ENCODE data around the gene GCHFR. TPM values are rescaled to one million over a fixed set of nuclear protein-coding genes. Genes with fewer than 3 reads are reported as not detected.

Gene GCHFR
- total RNA-seq, 2 donors from 2014 or later: 26.4 to 43.6 TPM

DNA sequence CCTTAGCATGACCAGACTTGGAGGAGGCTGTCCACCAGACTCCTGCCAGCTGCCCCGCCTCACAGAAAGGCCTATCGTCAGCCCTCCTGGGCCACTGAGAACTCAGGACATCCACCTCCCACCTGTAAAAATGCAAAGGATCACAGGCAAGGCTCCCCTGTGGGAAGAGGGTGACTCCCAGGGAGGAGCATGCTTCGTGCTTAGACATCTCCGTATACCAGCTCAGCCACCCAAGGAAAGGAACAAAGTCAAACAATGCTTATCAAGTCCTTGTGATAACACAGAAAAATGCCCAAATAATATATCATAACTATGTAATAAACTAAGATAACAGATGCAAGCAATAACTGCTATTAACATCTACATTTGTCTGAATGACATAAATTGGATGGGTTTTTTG is 13.0 kb upstream of the GCHFR start:
- no peak overlapping the region for H3K4me3 ChIP-seq
- H3K9me3 ChIP-seq: no peaks in the 10 kb centered on the region
- peaks cover 5 to 6% of the 10 kb centered on the region in 2 donors for H3K36me3 ChIP-seq (replicated peaks in 1 of 2; ENCODE audit: insufficient read depth in 1 of 2, low read depth in 2 of 2)
- no peak for ATAC-seq
- H3K27me3 ChIP-seq: no peaks in the 10 kb centered on the region
- H3K4me1 ChIP-seq: peaks cover 26% of the 10 kb centered on the region
- no peak for DNase-seq
- TF ChIP-seq POLR2A (IDR thresholded peaks at IDR 0.05): no peak
- TF ChIP-seq, protein P1, sequence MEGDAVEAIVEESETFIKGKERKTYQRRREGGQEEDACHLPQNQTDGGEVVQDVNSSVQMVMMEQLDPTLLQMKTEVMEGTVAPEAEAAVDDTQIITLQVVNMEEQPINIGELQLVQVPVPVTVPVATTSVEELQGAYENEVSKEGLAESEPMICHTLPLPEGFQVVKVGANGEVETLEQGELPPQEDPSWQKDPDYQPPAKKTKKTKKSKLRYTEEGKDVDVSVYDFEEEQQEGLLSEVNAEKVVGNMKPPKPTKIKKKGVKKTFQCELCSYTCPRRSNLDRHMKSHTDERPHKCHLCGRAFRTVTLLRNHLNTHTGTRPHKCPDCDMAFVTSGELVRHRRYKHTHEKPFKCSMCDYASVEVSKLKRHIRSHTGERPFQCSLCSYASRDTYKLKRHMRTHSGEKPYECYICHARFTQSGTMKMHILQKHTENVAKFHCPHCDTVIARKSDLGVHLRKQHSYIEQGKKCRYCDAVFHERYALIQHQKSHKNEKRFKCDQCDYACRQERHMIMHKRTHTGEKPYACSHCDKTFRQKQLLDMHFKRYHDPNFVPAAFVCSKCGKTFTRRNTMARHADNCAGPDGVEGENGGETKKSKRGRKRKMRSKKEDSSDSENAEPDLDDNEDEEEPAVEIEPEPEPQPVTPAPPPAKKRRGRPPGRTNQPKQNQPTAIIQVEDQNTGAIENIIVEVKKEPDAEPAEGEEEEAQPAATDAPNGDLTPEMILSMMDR (IDR thresholded peaks at IDR 0.05): no peak
- no peak overlapping the region for H3K27ac ChIP-seq
- intact Hi-C loops (cut with DNase I): no loop called here
- WGBS, 2 donors: 55 to 69% methylated on average over 2 to 4 of the region's 4 CpGs

DNA sequence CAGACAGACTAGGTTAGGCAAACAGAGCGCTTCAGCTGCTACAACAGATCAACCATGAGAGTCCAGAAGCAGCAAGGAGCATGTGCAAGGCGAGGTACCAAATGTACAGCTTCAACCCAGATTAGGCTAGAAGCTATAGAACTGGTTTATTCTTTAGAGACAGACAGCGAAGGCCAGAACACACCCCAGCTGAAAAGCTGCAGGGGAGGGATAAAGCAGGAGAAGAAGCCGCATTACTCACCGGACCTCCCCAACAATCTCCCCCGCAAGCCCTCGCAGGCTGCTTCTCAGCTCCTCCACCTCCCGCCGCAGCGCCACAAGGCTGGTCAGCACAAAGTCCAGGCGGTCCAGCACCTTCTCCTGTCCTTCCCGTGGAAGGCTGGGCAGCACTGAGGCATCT is 12.1 kb upstream of the GCHFR start:
- Histone ChIP-seq H3K27me3 (no peaks in the 10 kb centered on the region), H3K4me1 (peaks cover 27% of the 10 kb centered on the region), H3K27ac (no peak overlapping the region), H3K4me3 (no peak overlapping the region), H3K9me3 (no peaks in the 10 kb centered on the region), H3K36me3 (replicated peaks in 1 of 2; ENCODE audit: insufficient read depth in 1 of 2, low read depth in 2 of 2) (peaks cover 5 to 6% of the 10 kb centered on the region in 2 donors)
- TF ChIP-seq, protein P1 (IDR thresholded peaks at IDR 0.05): no peak
- intact Hi-C loops (cut with DNase I): no loop called here
- ATAC-seq: no peak
- DNase-seq: no peak
- 90 to 93% methylated on average over 11 to 12 of the region's 12 CpGs for WGBS, 2 donors

DNA sequence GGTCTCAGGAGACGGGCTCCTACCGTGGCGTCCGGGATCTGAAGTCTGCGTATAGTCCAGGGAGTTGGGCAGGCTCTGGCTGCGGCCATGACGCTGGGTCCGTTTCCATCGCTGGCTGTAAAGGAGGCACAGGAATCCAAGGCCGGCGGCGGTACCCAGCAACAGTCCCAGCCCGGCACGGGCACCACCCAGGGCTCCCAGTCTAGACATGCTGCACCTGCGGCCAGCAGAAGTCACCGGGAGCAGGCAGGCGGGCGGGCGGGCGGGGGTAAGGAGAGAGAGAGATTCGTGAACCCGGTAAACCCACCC is 9.3 kb upstream of the GCHFR start:
- no peaks in the 10 kb centered on the region for H3K9me3 ChIP-seq
- no peaks in the 10 kb centered on the region for H3K27me3 ChIP-seq
- peak; percentile 5 for ATAC-seq
- no peak for TF ChIP-seq POLR2A (IDR thresholded peaks at IDR 0.05)
- TF ChIP-seq, protein P1 (IDR thresholded peaks at IDR 0.05): no peak
- peak overlapping the region in 3 of 4 donors; percentile 78 to 89 (median 81) for H3K27ac ChIP-seq
- 0% methylated on average over 22 of the region's 22 CpGs; no CpG with 5 or more reads in 1 of the 2 donors for WGBS, 2 donors
- peak in 3 of 4 donors; percentile 35 to 46 (median 37) for DNase-seq
- H3K4me1 ChIP-seq: peaks cover 27% of the 10 kb centered on the region
- intact Hi-C loops (cut with DNase I): no loop called here
- H3K4me3 ChIP-seq: peak overlapping the region; percentile 84 to 91
- H3K36me3 ChIP-seq (replicated peaks in 1 of 2; ENCODE audit: insufficient read depth in 1 of 2, low read depth in 2 of 2): peaks cover 5 to 6% of the 10 kb centered on the region in 2 donors

DNA sequence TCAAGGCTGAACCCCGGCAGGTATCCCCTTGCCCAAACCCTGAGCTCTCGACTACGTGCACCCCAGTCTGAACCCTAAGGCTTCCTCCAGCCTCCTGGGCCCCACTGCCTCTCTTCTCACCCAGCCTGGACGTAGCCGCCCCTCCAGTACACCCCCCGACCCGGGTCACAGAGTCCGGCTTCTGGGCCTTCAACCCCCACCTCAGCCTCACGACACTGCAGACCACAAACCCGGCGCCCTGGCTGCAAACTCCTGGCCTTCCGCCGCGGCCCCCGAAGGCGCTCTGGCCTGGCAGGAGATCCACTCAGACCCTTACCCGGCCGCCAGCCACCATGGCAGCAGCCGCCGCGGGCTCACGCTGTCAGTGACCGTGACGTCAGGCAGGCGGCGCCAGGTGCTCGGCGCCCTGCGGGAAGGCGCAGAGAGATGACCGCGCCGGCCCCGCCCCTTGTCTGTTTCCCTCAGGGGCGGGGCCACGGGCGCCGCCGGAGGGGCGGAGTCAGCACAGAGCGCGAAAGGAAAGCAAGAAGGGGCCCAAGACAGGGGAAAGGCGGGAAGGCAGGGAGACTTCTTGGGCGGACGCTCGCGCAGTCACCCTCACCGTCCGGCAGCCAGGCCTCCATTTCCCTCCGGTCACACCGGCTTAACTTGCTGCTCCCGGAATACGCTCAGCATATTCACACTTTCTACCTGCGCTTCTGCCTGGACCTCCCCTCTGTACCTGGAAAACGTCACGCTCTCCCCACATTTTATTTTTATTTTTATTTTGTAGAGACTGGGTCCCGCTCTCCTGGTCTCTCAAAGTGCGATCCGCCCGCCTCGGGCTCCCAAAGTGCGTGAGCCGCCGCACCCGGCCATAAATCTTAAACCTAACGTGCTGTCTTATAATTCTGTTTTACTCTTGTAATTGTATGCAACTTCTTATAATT is 8.7 kb upstream of the GCHFR start, which contains the start of gene RMDN3:
Gene RMDN3, minus strand, starts transcription at position 372 of the 929 bp plus-strand sequence. CDS start 471 bp downstream, outside the sequence.
- Histone ChIP-seq H3K36me3 (replicated peaks in 1 of 2; ENCODE audit: insufficient read depth in 1 of 2, low read depth in 2 of 2) (peaks cover 5 to 6% of the 10 kb centered on the region in 2 donors), H3K27me3 (no peaks in the 10 kb centered on the region), H3K4me1 (peaks cover 27% of the 10 kb centered on the region), H3K9me3 (no peaks in the 10 kb centered on the region), H3K4me3 (peak within 1 kb of the TSS; percentile 84 to 91), H3K27ac (peak within 1 kb of the TSS; percentile 74 to 89 (median 80))
- DNase-seq (peak; percentile 92 to 95 (median 94)), ATAC-seq (peak; percentile 99)
- WGBS, 2 donors: 1% methylated on average over 24 to 50 of the region's 66 CpGs
- TF ChIP-seq POLR2A (IDR thresholded peaks at IDR 0.05): peak; percentile 53 to 85 (median 71)
- TF ChIP-seq, protein P1 (IDR thresholded peaks at IDR 0.05): peak in 2 of 7 experiments; percentile 33 to 56
- intact Hi-C loops (cut with DNase I): no loop called here
